HepG2 (cell line): ENCODE results near the gene ACADVL. TPM values are rescaled to one million over a fixed set of nuclear protein-coding genes. Genes with fewer than 3 reads are reported as not detected.

Source experiments
- ATAC-seq: fragments of 200-7000 bp; cut with Tn5 transposase; 3 replicates; pipeline ENCODE4 v1.9.1; 2020; ENCODE audit warnings: mild to moderate bottlenecking, moderate library complexity
- BruUV-seq: library from RNA; stranded (reverse); fragments of 400-500 nt; replicated peaks from 2 replicates; lab custom pipeline; 2021; lab: Mats Ljungman, UMichigan
- CTCF ChIA-PET: fragments of 300-600 bp; formaldehyde crosslinking; extraction: SDS; loops from one replicate; lab custom pipeline; 2021; ENCODE audit warnings: low total read pairs, inconsistent platforms, low intra/inter-chr PET ratio; lab: Yijun Ruan, JAX
- POLR2A ChIA-PET: fragments of 350-600 bp; sonication (Branson Sonifier 250); formaldehyde crosslinking; loops from one replicate; lab custom pipeline; 2020; ENCODE audit warnings: antibody characterized with exemption, inconsistent platforms; lab: Yijun Ruan, JAX
- DNase-seq: peaks from one replicate; pipeline ENCODE4 v3.0.0-alpha.2; 2015; ENCODE audit warnings: low spot score
- FAIRE-seq: peaks from 3 replicates; lab custom pipeline; 2011; peaks lifted over from hg19 to GRCh38; lab: Jason Lieb, UNC
- H2AFZ ChIP-seq: one replicate; pipeline ENCODE4 v1.6.1; 2011; ENCODE audit warnings: low read length, inconsistent platforms
- H3K27ac ChIP-seq: fragments of 300-600 bp; 3 replicates; pipeline ENCODE4 v1.8.0; 2011; ENCODE audit warnings: mixed run types, mild to moderate bottlenecking, mixed read lengths, low read length, inconsistent platforms; ENCODE audit not compliant: insufficient read depth; ENCODE audit errors: extremely low read length
- H3K27me3 ChIP-seq, 2 experiments: fragments of 200-600 bp in 1 of 2; 2 replicates in 1 of 2; 3 replicates in 1 of 2; pipeline versions ENCODE4 v1.6.0 to v1.8.0; 2011; ENCODE audit warnings: low read length in 2 of 2, mild to moderate bottlenecking in 2 of 2, moderate library complexity in 2 of 2, inconsistent platforms in 1 of 2; ENCODE audit not compliant: insufficient read depth in 2 of 2, control insufficient read depth in 1 of 2
- H3K36me3 ChIP-seq, 2 experiments: fragments of 200-600 bp in 1 of 2; replicated peaks in 1 of 2; 2 replicates in 1 of 2; 3 replicates in 1 of 2; pipeline versions ENCODE4 v1.5.1 to v1.8.0; 2011; ENCODE audit warnings: low read length in 2 of 2, inconsistent platforms in 1 of 2; ENCODE audit not compliant: insufficient read depth in 2 of 2, control insufficient read depth in 1 of 2
- H3K4me1 ChIP-seq: 2 replicates; pipeline ENCODE4 v1.5.1; 2012; ENCODE audit warnings: low read length, inconsistent platforms; ENCODE audit not compliant: insufficient read depth
- H3K4me2 ChIP-seq: 2 replicates; pipeline ENCODE4 v1.6.0; 2011; ENCODE audit warnings: low read depth, low read length, inconsistent platforms
- H3K4me3 ChIP-seq, 3 experiments: fragments of 200-600 bp in 1 of 3; sonication (generic), shearing (Covaris generic) in 1 of 3; replicated peaks in 1 of 3; 2 replicates each; pipeline ENCODE4 v1.5.1; 2011 to 2016; ENCODE audit warnings: low read length in 3 of 3, inconsistent platforms in 2 of 3, low read depth in 2 of 3, mild to moderate bottlenecking in 2 of 3, control low read depth in 1 of 3, mixed read lengths in 1 of 3; ENCODE audit not compliant: insufficient read depth in 1 of 3
- H3K79me2 ChIP-seq: one replicate; pipeline ENCODE4 v1.6.1; 2011; ENCODE audit warnings: low read length, inconsistent platforms; ENCODE audit not compliant: insufficient read depth
- H3K9ac ChIP-seq: 2 replicates; pipeline ENCODE4 v1.6.0; 2011; ENCODE audit warnings: mild to moderate bottlenecking, low read depth, low read length, inconsistent platforms; ENCODE audit not compliant: insufficient read depth
- H3K9me3 ChIP-seq: 2 replicates; pipeline ENCODE4 v1.5.1; 2012; ENCODE audit warnings: mild to moderate bottlenecking, low read length
- H4K20me1 ChIP-seq: 2 replicates; pipeline ENCODE4 v1.6.0; 2011; ENCODE audit warnings: inconsistent platforms, mild to moderate bottlenecking, low read length, moderate library complexity; ENCODE audit not compliant: insufficient read depth
- FOXC1 ChIP-seq: sonication (generic); formaldehyde crosslinking; IDR thresholded peaks from 2 replicates; pipeline ENCODE4 v1.8.0; 2022; ENCODE audit warnings: mild to moderate bottlenecking, missing genetic modification reagents, borderline replicate concordance
- NFRKB ChIP-seq: fragments of 450-650 bp; IDR thresholded peaks from 2 replicates; pipeline ENCODE4 v1.6.1; 2017
- POLR2A ChIP-seq, 2 experiments: IDR thresholded peaks; 2 replicates each; pipeline ENCODE4 v1.6.1; 2011; ENCODE audit warnings: low read depth in 2 of 2, low read length in 2 of 2, mild to moderate bottlenecking in 1 of 2, moderate library complexity in 1 of 2; ENCODE audit not compliant: insufficient read depth in 1 of 2
- POLR2AphosphoS5 ChIP-seq: IDR thresholded peaks from 2 replicates; pipeline ENCODE4 v1.6.1; 2012; ENCODE audit warnings: low read depth, low read length
- POLR2G ChIP-seq: fragments of 200-400 bp; formaldehyde crosslinking; IDR thresholded peaks from 2 replicates; pipeline ENCODE4 v1.6.1; 2018; ENCODE audit warnings: mild to moderate bottlenecking, low read depth, low read length, moderate library complexity
- PPARG ChIP-seq: conservative IDR thresholded peaks from 2 replicates; pipeline ENCODE4 v1.6.1; 2016; ENCODE audit warnings: missing biosample characterization, missing genetic modification reagents
- RAD51 ChIP-seq: fragments of 450-650 bp; IDR thresholded peaks from 2 replicates; pipeline ENCODE4 v1.6.1; 2016; ENCODE audit warnings: borderline replicate concordance
- SNAPC2 ChIP-seq: sonication (generic); formaldehyde crosslinking; IDR thresholded peaks from 2 replicates; pipeline ENCODE4 v1.8.1; 2022; ENCODE audit warnings: mild to moderate bottlenecking, missing genetic modification reagents
- SOX5 ChIP-seq: IDR thresholded peaks from 2 replicates; pipeline ENCODE4 v1.6.1; 2016; ENCODE audit warnings: borderline replicate concordance
- ZIK1 ChIP-seq: sonication (generic); formaldehyde crosslinking; IDR thresholded peaks from 2 replicates; pipeline ENCODE4 v1.5.0; 2020; ENCODE audit warnings: mild to moderate bottlenecking, low read depth, missing genetic modification reagents, borderline replicate concordance
- ZNF205 ChIP-seq: IDR thresholded peaks from 2 replicates; pipeline ENCODE4 v1.6.1; 2018; ENCODE audit warnings: missing biosample characterization, missing genetic modification reagents
- ZNF562 ChIP-seq: sonication (generic); formaldehyde crosslinking; IDR thresholded peaks from 2 replicates; pipeline ENCODE4 v1.8.0; 2022; ENCODE audit warnings: missing genetic modification reagents, borderline replicate concordance
- ZNF740 ChIP-seq: sonication (generic); formaldehyde crosslinking; IDR thresholded peaks from 2 replicates; pipeline ENCODE4 v1.4.0; 2020; ENCODE audit warnings: missing genetic modification reagents
- WGBS: methylation state at CpG from one replicate; pipeline ENCODE4 v1.1.6; 2017; ENCODE audit warnings: low lambda C conversion rate; 5-methylcytosine and 5-hydroxymethylcytosine counted together
- in situ Hi-C: cut with HindIII; loops from 2 replicates; pipeline ENCODE4 v1.10.0; 2017; ENCODE audit warnings: low pct_unique_long_range_greater_than_20kb; ENCODE audit not compliant: extremely low pct_ligation_motif_present
- intact Hi-C: fragments of 100-400 bp; cut with micrococcal nuclease; formaldehyde crosslinking; loops from one replicate; pipeline ENCODE4 v1.10.0; 2022; ENCODE audit not compliant: unreplicated experiment
- polyA plus RNA-seq, 8 experiments: library from polyadenylated mRNA; depleted of rRNA in 3 of 8; stranded (reverse) in 7 of 8; unstranded in 1 of 8; fragments of >200 nt; fragmentation: Illumina TruSeq in 4 of 8; extraction: Trizol in 4 of 8; gene quantifications; 2 replicates each; pipeline versions ENCODE4 v1.2.1 to v1.2.3, GENCODE V29; 2011 to 2016; ENCODE audit warnings: low read depth in 4 of 8, missing spikeins in 1 of 8, mixed read lengths in 1 of 8; ENCODE audit not compliant: insufficient read depth in 1 of 8
- total RNA-seq, 5 experiments: library from RNA; depleted of rRNA; stranded (reverse); fragments of >200 nt; fragmentation: Illumina TruSeq; extraction: Trizol; gene quantifications; 2 replicates each; pipeline ENCODE4 v1.2.3, GENCODE V29; 2016; ENCODE audit warnings: low read depth in 1 of 5
- TF ChIP-seq, protein P1 (sequence below): sonication (generic); formaldehyde crosslinking; IDR thresholded peaks from 2 replicates; pipeline ENCODE4 v1.4.0; 2020; ENCODE audit warnings: missing genetic modification reagents, borderline replicate concordance

Gene ACADVL
- total and polyA plus RNA-seq, 2 of the 13 experiments (the other 11 are each of a cell fraction or from before 2014, with no cell fraction given), result 219 to 412 TPM

DNA sequence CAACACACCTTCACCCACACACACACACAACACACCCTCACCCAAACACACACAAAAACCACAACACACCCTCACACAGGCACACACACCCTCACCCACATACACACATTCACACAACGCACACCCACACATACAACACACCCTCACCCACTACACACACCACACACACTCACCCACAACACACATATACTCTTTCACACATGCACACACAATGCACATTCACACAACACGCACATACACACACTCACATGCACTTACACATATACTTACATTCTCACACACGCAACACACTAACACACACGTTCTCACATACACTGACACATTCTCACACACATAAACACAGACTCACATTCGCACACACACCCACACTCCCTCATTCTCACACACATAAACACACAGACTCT, 44.4 kb upstream of the ACADVL start (continued):
- no peak for TF ChIP-seq FOXC1 (CRISPR knock-in tag)
- no peak for TF ChIP-seq NFRKB
- no peak for TF ChIP-seq SNAPC2 (CRISPR knock-in tag)
- 0 out of 2 replicates have a peak, but pooled peaks have one; percentile 25 for TF ChIP-seq ZNF562 (CRISPR knock-in tag)
- TF ChIP-seq, protein P1, sequence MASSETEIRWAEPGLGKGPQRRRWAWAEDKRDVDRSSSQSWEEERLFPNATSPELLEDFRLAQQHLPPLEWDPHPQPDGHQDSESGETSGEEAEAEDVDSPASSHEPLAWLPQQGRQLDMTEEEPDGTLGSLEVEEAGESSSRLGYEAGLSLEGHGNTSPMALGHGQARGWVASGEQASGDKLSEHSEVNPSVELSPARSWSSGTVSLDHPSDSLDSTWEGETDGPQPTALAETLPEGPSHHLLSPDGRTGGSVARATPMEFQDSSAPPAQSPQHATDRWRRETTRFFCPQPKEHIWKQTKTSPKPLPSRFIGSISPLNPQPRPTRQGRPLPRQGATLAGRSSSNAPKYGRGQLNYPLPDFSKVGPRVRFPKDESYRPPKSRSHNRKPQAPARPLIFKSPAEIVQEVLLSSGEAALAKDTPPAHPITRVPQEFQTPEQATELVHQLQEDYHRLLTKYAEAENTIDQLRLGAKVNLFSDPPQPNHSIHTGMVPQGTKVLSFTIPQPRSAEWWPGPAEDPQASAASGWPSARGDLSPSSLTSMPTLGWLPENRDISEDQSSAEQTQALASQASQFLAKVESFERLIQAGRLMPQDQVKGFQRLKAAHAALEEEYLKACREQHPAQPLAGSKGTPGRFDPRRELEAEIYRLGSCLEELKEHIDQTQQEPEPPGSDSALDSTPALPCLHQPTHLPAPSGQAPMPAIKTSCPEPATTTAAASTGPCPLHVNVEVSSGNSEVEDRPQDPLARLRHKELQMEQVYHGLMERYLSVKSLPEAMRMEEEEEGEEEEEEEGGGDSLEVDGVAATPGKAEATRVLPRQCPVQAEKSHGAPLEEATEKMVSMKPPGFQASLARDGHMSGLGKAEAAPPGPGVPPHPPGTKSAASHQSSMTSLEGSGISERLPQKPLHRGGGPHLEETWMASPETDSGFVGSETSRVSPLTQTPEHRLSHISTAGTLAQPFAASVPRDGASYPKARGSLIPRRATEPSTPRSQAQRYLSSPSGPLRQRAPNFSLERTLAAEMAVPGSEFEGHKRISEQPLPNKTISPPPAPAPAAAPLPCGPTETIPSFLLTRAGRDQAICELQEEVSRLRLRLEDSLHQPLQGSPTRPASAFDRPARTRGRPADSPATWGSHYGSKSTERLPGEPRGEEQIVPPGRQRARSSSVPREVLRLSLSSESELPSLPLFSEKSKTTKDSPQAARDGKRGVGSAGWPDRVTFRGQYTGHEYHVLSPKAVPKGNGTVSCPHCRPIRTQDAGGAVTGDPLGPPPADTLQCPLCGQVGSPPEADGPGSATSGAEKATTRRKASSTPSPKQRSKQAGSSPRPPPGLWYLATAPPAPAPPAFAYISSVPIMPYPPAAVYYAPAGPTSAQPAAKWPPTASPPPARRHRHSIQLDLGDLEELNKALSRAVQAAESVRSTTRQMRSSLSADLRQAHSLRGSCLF, result no peak
- no peak for TF ChIP-seq SOX5

- DNase-seq, result no peak
- peak; percentile 8 for FAIRE-seq
- Histone ChIP-seq H3K36me3 (peaks cover 17 to 37% of the 10 kb centered on the region in 2 experiments), H3K79me2 (peaks cover 47% of the 10 kb centered on the region), H3K9me3 (no peaks in the 10 kb centered on the region), H3K9ac (peak overlapping the region; percentile 96), H3K4me1 (peaks cover 56% of the 10 kb centered on the region), H2AFZ (no peak overlapping the region), H3K4me3 (peak overlapping the region; percentile 43 to 93 (median 84)), H3K4me2 (peak overlapping the region; percentile 92), H3K27me3 (no peaks in the 10 kb centered on the region; a peak in 1 of 5 replicates), H4K20me1 (peaks cover 39% of the 10 kb centered on the region), H3K27ac (peak overlapping the region; percentile 60)
- intact Hi-C loops (loop anchor here (5.0 to 10.0 kb wide), 3 partner anchors 36 to 59 kb away; partner anchors contain the start of genes DVL2 and PHF23), in situ Hi-C loops (loop anchor here (5.0 kb wide), 1 partner anchor 41 kb away; the partner anchor contains the start of genes ACADVL and DLG4)
- ChIA-PET POLR2A (interaction anchor here (1.2 to 4.4 kb wide), 9 partner anchors 8 to 130 kb away, joined by 4 to 76 read pairs (median 25); partner anchors contain the start of genes ACADVL and DLG4), CTCF (interaction anchor here (1.5 kb wide), 1 partner anchor 10 kb away, joined by 4 read pairs; no protein-coding TSS in a partner anchor)
- BruUV-seq, result no TSS peak
- no peak for ATAC-seq
- 85% methylated on average over 1 of the region's 1 CpG for WGBS
- TF ChIP-seq ZNF740 (CRISPR knock-in tag) (no peak), ZIK1 (CRISPR knock-in tag) (0 out of 2 replicates have a peak, but pooled peaks have one; percentile 18), RAD51 (peak; percentile 1; the same call in 1 of the 2 replicates), ZNF205 (CRISPR knock-in tag) (no peak), POLR2G (peak; percentile 29; the same call in 1 of the 2 replicates), PPARG (CRISPR knock-in tag) (no peak), POLR2AphosphoS5 (peak; percentile 45; the same call in 1 of the 2 replicates), POLR2A (IDR thresholded peaks at IDR 0.05; ENCODE audit: insufficient read depth in 1 of 2, low read depth in 2 of 2, low read length in 2 of 2) (peak in 1 of 2 experiments; percentile 14; a peak in 2 of 4 replicates)
Measured at GRCh38 chr17:7176107-7176840, 43.5 kb upstream of the ACADVL start.
